ENCODE measurements around the gene VPS37B.
"Not testable (repeated sequence)": the region's sequence is repeated elsewhere in the genome, so short reads cannot be mapped to it uniquely, and the experiment has no call there.

VPS37B gene

DNA sequence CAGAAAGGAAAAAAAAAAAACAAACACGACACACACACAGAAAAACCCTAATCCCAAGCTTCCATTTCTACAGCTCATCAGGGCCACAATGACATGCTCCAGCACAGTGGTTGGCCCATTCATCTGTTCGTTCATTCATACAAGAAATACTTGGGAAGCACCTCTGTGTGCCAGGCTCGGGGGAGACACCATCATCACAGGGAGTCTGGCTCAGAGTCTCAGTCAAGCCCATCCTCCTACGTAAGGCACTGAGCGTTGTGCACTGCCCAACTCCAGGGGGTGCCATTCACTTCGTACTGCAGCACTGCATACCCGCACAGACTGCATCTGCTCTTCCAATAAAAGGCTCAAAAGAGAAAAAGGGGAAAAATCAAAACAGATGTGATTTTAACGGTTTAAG is 15.3 kb downstream of the VPS37B start:
- no peak for DNase-seq

DNA sequence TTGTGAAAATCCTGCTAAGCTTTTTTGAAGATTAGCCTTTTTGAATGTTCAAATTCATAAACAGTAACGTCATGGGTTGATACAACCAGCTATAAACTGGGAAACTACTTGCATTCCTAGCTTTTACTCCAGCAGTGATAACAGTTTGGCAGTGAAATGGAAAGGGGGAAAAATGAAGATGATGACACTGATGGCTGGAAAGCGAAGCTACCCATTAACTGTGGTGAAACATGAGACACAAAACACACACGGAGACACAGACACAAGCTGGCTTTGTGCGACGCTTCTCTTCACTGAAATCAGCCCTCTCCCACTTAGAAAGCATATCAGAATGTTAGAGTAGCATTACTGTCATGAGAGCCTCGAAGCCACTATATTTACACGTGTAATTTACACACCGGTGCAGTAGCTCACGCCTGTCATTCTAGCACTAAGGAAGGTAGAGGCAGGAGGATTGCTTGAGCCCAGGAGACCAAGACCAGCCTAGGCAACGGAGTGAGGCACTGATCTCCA is 15.7 kb downstream of the VPS37B start:
- DNase-seq, result no peak

- no peak for DNase-seq
These were observed 16.9 kb downstream of the VPS37B start for GRCh38 chr12:122878780-122879612.

GRCh38 chr12:122876731-122877130 is 19.2 kb downstream of the VPS37B start:
- no peak for DNase-seq

DNA sequence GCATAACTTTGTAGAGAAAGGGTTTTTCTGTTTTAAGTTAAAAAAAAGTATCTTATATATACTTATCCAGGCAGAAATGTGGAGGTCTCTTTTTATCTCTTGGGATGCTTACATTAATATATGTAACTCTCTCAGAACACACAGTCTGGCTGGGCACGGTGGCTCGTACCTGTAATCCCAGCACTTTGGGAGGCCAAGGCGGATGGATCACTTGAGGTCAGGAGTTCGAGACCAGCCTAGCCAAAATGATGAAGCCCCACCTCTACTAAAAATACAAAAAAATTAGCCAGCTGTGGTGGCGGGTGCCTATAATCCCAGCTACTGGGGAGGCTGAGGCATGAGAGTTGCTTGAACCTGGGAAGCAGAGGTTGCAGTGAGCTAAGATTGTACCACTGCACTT is 19.6 kb downstream of the VPS37B start:
- not testable (repeated sequence) for DNase-seq

GRCh38 chr12:122875590-122876220 is 20.2 kb downstream of the VPS37B start:
- DNase-seq, result no peak

GRCh38 chr12:122874081-122874480 is 21.8 kb downstream of the VPS37B start:
- DNase-seq, result peak; percentile 56

- no peak for DNase-seq
These were observed 22.4 kb downstream of the VPS37B start for GRCh38 chr12:122873540-122873939.

- DNase-seq, result no peak
These were observed 23.0 kb downstream of the VPS37B start for GRCh38 chr12:122872815-122873361.

DNA sequence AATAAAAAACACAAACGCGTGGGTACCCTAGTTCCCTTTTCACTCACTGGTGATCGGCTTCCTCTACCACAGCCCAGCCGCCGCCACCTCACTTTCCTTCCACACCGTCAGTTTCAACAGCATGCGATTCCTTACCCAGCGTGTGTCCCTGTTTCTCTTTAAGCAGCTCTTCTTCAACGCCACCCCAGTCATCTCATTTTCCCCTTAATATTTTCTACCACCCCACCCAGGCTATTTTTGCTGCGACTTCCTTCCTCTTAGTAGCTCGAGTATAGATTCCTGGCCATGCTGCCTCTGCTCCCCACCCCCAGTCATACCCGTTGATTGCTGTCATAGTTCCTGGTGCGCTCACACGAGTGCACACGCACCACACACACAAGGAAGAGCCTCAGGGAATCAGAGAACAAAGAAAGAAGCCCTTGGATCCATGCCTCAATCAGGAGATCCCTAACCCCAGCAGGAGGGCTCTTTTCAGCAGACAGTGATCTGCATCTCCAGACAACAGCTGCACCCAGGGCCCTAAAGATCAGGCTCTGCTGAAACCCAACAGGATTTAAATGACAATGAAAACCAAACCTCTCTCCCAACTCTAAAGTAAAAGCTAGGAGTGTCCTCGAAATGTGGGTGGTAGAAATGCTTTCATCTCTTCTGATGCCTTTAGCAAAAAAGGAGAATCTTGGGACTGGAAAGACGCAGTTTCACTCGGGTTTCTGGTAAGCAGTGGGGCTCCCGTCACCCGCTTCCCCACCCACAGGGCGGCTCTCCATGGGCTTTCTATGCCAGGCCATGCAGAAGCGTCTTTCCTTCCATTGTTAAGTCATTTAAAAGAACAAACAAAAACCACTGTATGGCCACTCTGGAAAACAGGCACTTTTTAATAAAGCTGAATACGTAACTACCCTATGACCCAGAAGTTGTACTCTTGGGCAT is 23.8 kb downstream of the VPS37B start:
- DNase-seq, result peak; percentile 77

DNA sequence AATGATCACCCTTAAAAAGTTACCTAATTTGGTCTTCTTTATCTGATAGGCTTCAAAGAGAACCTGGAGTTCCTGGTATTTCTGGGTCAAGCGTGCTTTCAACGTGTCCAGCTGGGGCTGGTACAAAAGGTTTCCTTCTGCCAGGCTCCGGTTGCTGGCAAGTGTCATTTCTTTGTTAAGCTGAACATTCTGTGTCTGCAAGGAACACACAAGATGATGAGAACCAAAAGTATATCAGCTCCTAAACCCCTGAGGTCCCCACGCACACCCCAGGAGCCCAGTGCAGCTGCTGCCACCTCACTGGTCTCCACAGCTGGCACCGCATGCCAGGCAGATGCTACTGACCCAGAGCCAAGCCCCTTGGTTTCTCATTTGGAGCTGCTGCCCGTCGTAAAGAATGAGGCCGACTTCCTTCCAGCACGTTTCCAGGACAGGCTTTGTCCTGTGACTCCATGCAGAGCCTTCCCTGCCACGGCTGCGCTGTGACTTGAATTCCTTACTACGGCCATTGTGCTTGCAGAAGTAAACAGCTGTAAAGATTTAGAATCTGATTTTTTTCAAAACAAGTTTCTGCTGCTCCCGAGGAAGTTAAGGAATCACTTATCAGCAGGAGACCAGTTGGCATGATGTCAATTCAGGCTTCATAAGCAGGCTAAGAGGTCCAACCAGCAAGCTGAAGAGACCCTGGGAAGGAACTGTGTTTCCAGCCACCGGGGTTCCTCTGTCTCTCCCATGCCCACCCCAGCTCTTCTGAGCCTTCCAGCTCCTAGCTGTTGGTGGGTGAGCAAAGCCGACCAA is 24.9 kb downstream of the VPS37B start:
- no peak for DNase-seq

- no peak for DNase-seq
These were observed 25.6 kb downstream of the VPS37B start for GRCh38 chr12:122870163-122870842.

- DNase-seq, result no peak
These were observed 26.5 kb downstream of the VPS37B start for GRCh38 chr12:122869207-122869973.

GRCh38 chr12:122868471-122869177 is 27.3 kb downstream of the VPS37B start:
- DNase-seq, result no peak

DNA sequence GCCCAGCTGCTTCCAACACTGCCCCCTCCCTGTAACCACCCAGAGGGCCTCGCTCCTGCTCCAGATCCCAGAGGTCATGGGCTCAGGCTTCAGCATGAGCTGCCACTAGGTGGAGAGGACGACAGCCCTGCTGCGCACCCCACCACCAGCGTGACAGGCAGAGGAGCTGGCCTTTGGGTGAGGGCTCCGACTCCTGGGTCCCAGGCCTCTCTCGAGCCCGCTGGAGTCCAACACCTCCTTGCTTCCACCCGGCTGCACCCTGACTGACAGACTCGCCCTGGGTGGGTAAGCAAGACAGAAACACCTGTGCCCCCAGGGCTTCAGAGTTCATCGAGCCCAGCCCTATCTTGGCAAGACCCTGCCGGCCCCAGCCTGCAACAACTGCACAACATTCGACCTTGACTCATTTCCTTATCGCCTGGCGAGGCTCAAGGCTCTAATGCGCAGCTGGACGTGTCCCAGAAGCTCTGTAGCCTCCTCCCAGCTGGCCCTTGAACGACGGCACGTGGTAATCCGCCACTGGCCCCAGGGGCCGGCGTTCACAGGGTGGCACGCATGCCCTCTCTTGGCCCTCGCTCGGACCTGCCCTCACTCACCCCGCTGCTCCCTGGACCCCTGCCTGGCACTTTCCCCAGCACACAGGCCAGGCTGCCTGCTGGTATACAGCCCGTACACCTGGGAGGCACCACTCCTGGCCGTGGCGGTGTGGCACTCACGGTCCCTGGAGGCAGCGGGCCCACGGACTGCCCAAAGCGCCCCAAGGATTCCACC is 28.0 kb downstream of the VPS37B start:
- DNase-seq, result no peak

GRCh38 chr12:122866950-122867607 is 28.8 kb downstream of the VPS37B start:
- DNase-seq, result no peak

DNA sequence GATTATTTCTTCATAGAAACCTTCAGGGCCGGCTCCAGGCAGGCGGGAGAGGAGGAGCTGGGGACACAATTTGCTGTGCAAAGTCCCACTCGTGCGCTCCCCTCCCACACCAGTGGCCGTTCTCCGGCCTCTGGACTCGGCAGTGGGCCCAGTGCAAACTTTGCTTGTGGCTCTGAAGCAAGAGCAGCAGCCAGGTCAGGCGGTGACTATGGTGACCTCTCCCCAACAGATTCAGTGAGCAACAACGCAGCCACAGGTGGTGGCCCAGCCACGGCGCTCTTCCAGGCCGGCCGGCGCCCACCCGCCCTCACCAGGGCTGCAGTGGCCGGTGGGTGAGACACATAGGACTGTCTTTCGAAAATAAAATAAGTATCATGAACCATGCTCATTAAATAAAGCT is 29.5 kb downstream of the VPS37B start:
- DNase-seq, result no peak
